K562 (cell line): ENCODE measurements around the gene USP10. TPM values are rescaled to one million over a fixed set of nuclear protein-coding genes. Genes with fewer than 3 reads are reported as not detected.
A peak's percentile ranks its signal among the peaks of the same experiment; 100 is the strongest.

Experiments used
- ATAC-seq: fragments of 200-7000 bp; cut with Tn5 transposase; 3 replicates; pipeline ENCODE4 v1.9.1; 2020; ENCODE audit warnings: moderate library complexity
- BruUV-seq: library from RNA; stranded (reverse); fragments of 400-500 nt; replicated peaks from 2 replicates; lab custom pipeline; 2021; lab: Mats Ljungman, UMichigan
- CTCF ChIA-PET: fragments of 300-600 bp; formaldehyde crosslinking; extraction: SDS; loops from one replicate; lab custom pipeline; 2021; ENCODE audit warnings: low intra/inter-chr PET ratio; lab: Yijun Ruan, JAX
- POLR2A ChIA-PET: fragments of 300-600, 350-650 bp; sonication (Branson Sonifier 250); formaldehyde crosslinking; extraction: SDS; loops from one replicate; lab custom pipeline; 2021; ENCODE audit warnings: antibody characterized with exemption, inconsistent platforms; lab: Yijun Ruan, JAX
- DNase-seq, 4 experiments: peaks; one replicate each; pipeline versions ENCODE4 v3.0.0 to v3.0.0-alpha.2; 2011 to 2018; ENCODE audit warnings: low spot score in 3 of 4, mixed read lengths in 3 of 4; ENCODE audit errors: extremely low read depth in 1 of 4
- FAIRE-seq: peaks from 2 replicates; lab custom pipeline; 2011; peaks lifted over from hg19 to GRCh38; lab: Jason Lieb, UNC
- H2AFZ ChIP-seq: 2 replicates; pipeline ENCODE4 v1.6.0; 2011; ENCODE audit warnings: low read depth, low read length, control low read depth, inconsistent platforms
- H3K27ac ChIP-seq: fragments of 200-600 bp; 3 replicates; pipeline ENCODE4 v1.8.0; 2011; ENCODE audit warnings: low read depth, mild to moderate bottlenecking, control low read depth, inconsistent platforms, low read length, moderate library complexity, mixed read lengths; ENCODE audit errors: extremely low read depth
- H3K27me3 ChIP-seq, 2 experiments: fragments of 300-600 bp in 1 of 2; 2 replicates in 1 of 2; 3 replicates in 1 of 2; pipeline versions ENCODE4 v1.6.0 to v1.8.0; 2011; ENCODE audit warnings: inconsistent platforms in 2 of 2, low read length in 2 of 2, mild to moderate bottlenecking in 1 of 2, mixed read lengths in 1 of 2, moderate library complexity in 1 of 2; ENCODE audit not compliant: control insufficient read depth in 2 of 2, insufficient read depth in 2 of 2
- H3K36me3 ChIP-seq: fragments of 300-600 bp; 3 replicates; pipeline ENCODE4 v1.8.0; 2011; ENCODE audit warnings: mild to moderate bottlenecking, low read length, inconsistent platforms; ENCODE audit not compliant: control insufficient read depth, insufficient read depth
- H3K4me1 ChIP-seq, 2 experiments: fragments of 200-600 bp in 1 of 2; replicated peaks in 1 of 2; 2 replicates in 1 of 2; 3 replicates in 1 of 2; pipeline versions ENCODE4 v1.5.1 to v1.8.0; 2011; ENCODE audit warnings: inconsistent platforms in 2 of 2, low read length in 2 of 2, mild to moderate bottlenecking in 1 of 2, mixed read lengths in 1 of 2, moderate library complexity in 1 of 2; ENCODE audit not compliant: control insufficient read depth in 2 of 2, insufficient read depth in 2 of 2
- H3K4me2 ChIP-seq: 2 replicates; pipeline ENCODE4 v1.6.1; 2011; ENCODE audit warnings: low read length, control low read depth, inconsistent platforms, mixed read lengths; ENCODE audit not compliant: insufficient read depth
- H3K4me3 ChIP-seq: fragments of 200-600 bp; sonication (generic), shearing (Covaris generic); 2 replicates; pipeline ENCODE4 v1.5.1; 2016; ENCODE audit warnings: control low read depth, inconsistent platforms
- H3K79me2 ChIP-seq: fragments of 200-600 bp; 3 replicates; pipeline ENCODE4 v1.8.0; 2011; ENCODE audit warnings: low read length, inconsistent platforms; ENCODE audit not compliant: control insufficient read depth, insufficient read depth
- H3K9ac ChIP-seq, 2 experiments: 2 replicates each; pipeline versions ENCODE4 v1.6.0 to v1.6.1; 2011; ENCODE audit warnings: low read depth in 2 of 2, low read length in 2 of 2, control low read depth in 1 of 2, inconsistent platforms in 1 of 2, mild to moderate bottlenecking in 1 of 2, mixed read lengths in 1 of 2; ENCODE audit not compliant: insufficient read depth in 1 of 2
- H3K9me1 ChIP-seq: one replicate; pipeline ENCODE4 v1.6.0; 2011; ENCODE audit warnings: inconsistent platforms, mild to moderate bottlenecking, low read length, moderate library complexity; ENCODE audit not compliant: control insufficient read depth, insufficient read depth
- H3K9me3 ChIP-seq: replicated peaks from 2 replicates; pipeline ENCODE4 v1.5.1; 2011; ENCODE audit warnings: low read depth, low read length, inconsistent platforms; ENCODE audit not compliant: control insufficient read depth, insufficient read depth
- H4K20me1 ChIP-seq: replicated peaks from 2 replicates; pipeline ENCODE4 v1.6.1; 2011; ENCODE audit warnings: low read length, inconsistent platforms, mixed read lengths; ENCODE audit not compliant: control insufficient read depth, insufficient read depth
- HEY1 ChIP-seq: fragments of 250-450 bp; sonication (Bioruptor Pico); IDR thresholded peaks from 2 replicates; pipeline ENCODE4 v1.5.0; 2020; ENCODE audit warnings: mild to moderate bottlenecking, moderate library complexity, borderline replicate concordance
- POLR2G ChIP-seq: fragments of 200-400 bp; formaldehyde crosslinking; IDR thresholded peaks from 2 replicates; pipeline ENCODE4 v1.6.1; 2017; ENCODE audit warnings: low read depth, mild to moderate bottlenecking, antibody characterized with exemption, low read length, moderate library complexity
- ZNF696 ChIP-seq: fragments of 250-450 bp; sonication (Bioruptor Pico); conservative IDR thresholded peaks from 2 replicates; pipeline ENCODE4 v1.4.0; 2020; ENCODE audit warnings: mild to moderate bottlenecking, moderate library complexity
- WGBS: fragments of 100-300 bp; shearing (Covaris generic); methylation state at CpG from one replicate; pipeline ENCODE4 v1.1.6; 2016; ENCODE audit warnings: low coverage, mixed read lengths; ENCODE audit not compliant: insufficient coverage; ENCODE audit errors: missing lambda C conversion rate; 5-methylcytosine and 5-hydroxymethylcytosine counted together
- in situ Hi-C: fragments of 300-500 bp; cut with MboI; formaldehyde crosslinking; loops from 4 replicates; pipeline ENCODE4 v1.15.0; 2018; ENCODE audit warnings: inconsistent platforms, mixed read lengths
- intact Hi-C: fragments of 100-400 bp; cut with micrococcal nuclease; formaldehyde crosslinking; loops from 2 replicates; pipeline ENCODE4 v1.14.2; 2022
- polyA plus RNA-seq, 8 experiments: library from polyadenylated mRNA; depleted of rRNA in 4 of 8; stranded (reverse) in 5 of 8; unstranded in 3 of 8; fragments of >200 nt; fragmentation: Nextera tagmentation in 2 of 8; fragmentation: Illumina TruSeq in 1 of 8; extraction: Ambion mirVana in 2 of 8; extraction: Trizol in 1 of 8; gene quantifications; 2 replicates each; pipeline versions ENCODE4 v1.2.1 to v1.2.3, GENCODE V29; 2011 to 2014; ENCODE audit warnings: inconsistent platforms in 1 of 8, missing spikeins in 1 of 8
- total RNA-seq, 7 experiments: library from RNA; depleted of rRNA in 6 of 7; stranded (reverse); fragments of >200 nt in 6 of 7; fragmentation: Illumina TruSeq in 2 of 7; extraction: Trizol in 2 of 7; gene quantifications; 2 replicates each; pipeline versions ENCODE4 v1.2.1 to v1.2.3, GENCODE V29; 2011 to 2021; ENCODE audit warnings: low replicate concordance in 1 of 7
- TF ChIP-seq, protein P1 (sequence below): sonication (generic); formaldehyde crosslinking; IDR thresholded peaks from 2 replicates; pipeline ENCODE4 v1.9.0; 2022; ENCODE audit warnings: mild to moderate bottlenecking, missing genetic modification reagents
- TF ChIP-seq, protein P2 (sequence below): fragments of 450-650 bp; IDR thresholded peaks from 2 replicates; pipeline ENCODE4 v1.6.1; 2016; ENCODE audit warnings: borderline replicate concordance
- TF ChIP-seq, protein P3 (sequence below): sonication (generic); formaldehyde crosslinking; IDR thresholded peaks from 2 replicates; pipeline ENCODE4 v1.9.0; 2022; ENCODE audit warnings: mild to moderate bottlenecking, missing genetic modification reagents

USP10 gene
- total and polyA plus RNA-seq, 9 of the 15 experiments (the other 6 are each of a cell fraction or from before 2014, with no cell fraction given): 61.7 to 197 (median 116) TPM

DNA sequence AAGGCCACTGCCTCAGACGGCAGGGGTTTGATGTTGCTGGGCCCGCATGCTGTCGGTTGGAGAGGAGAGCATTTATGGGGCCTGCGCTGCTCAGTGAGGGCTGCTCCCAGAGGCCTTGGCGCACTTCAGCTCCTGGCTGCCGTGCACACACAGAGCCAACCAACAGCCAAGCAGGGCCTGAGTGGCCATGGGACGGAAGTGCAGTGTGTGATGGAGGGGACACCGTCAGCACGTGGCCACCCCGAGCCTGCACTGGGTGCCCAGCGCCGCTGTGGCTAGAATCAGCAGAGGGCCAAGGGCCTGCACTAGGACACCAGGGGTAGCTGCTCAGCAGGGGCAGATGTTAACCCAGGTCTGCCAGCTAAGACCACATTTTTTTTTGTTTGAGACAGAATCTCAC is 29.7 kb upstream of the USP10 start:
- FAIRE-seq: no peak

More for the DNA sequence above, 29.7 kb upstream of the USP10 start:
- in situ Hi-C loops: no loop called here
- intact Hi-C loops: no loop called here
- Histone ChIP-seq H3K36me3 (peaks cover 6% of the 10 kb centered on the region; the same call in 1 of the 3 replicates), H3K4me2 (no peak overlapping the region), H3K4me1 (peaks cover 3 to 8% of the 10 kb centered on the region in 2 experiments; a peak in 2 of 5 replicates), H3K27me3 (no peaks in the 10 kb centered on the region), H4K20me1 (no peaks in the 10 kb centered on the region; the same call in 1 of the 2 replicates), H3K9me1 (no peaks in the 10 kb centered on the region), H3K9me3 (no peaks in the 10 kb centered on the region), H3K4me3 (no peak overlapping the region), H3K79me2 (no peaks in the 10 kb centered on the region), H2AFZ (no peak overlapping the region), H3K27ac (no peak overlapping the region), H3K9ac (0 out of 4 replicates have a peak overlapping the region, but pooled peaks of 1 of the 2 experiments have one; percentile 4)
- ATAC-seq (no peak), DNase-seq (no peak)
- POLR2A ChIA-PET: interaction anchor here (0.6 to 3.6 kb wide), 5 partner anchors 14 to 70 kb away, joined by 3 to 14 read pairs (median 3); no protein-coding TSS in a partner anchor
- CTCF ChIA-PET: interaction anchor here (5.4 kb wide), 1 partner anchor 55 kb away, joined by 56 read pairs; no protein-coding TSS in a partner anchor
- WGBS: 78% methylated on average over 12 of the region's 12 CpGs
- TF ChIP-seq HEY1 (CRISPR knock-in tag): no peak
- TF ChIP-seq, protein P1, sequence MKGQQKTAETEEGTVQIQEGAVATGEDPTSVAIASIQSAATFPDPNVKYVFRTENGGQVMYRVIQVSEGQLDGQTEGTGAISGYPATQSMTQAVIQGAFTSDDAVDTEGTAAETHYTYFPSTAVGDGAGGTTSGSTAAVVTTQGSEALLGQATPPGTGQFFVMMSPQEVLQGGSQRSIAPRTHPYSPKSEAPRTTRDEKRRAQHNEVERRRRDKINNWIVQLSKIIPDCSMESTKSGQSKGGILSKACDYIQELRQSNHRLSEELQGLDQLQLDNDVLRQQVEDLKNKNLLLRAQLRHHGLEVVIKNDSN (CRISPR knock-in tag): peak; percentile 36; the same call in 1 of the 2 replicates
- TF ChIP-seq, protein P2, sequence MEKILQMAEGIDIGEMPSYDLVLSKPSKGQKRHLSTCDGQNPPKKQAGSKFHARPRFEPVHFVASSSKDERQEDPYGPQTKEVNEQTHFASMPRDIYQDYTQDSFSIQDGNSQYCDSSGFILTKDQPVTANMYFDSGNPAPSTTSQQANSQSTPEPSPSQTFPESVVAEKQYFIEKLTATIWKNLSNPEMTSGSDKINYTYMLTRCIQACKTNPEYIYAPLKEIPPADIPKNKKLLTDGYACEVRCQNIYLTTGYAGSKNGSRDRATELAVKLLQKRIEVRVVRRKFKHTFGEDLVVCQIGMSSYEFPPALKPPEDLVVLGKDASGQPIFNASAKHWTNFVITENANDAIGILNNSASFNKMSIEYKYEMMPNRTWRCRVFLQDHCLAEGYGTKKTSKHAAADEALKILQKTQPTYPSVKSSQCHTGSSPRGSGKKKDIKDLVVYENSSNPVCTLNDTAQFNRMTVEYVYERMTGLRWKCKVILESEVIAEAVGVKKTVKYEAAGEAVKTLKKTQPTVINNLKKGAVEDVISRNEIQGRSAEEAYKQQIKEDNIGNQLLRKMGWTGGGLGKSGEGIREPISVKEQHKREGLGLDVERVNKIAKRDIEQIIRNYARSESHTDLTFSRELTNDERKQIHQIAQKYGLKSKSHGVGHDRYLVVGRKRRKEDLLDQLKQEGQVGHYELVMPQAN: no peak
- no peak for TF ChIP-seq ZNF696 (CRISPR knock-in tag)
- TF ChIP-seq, protein P3, sequence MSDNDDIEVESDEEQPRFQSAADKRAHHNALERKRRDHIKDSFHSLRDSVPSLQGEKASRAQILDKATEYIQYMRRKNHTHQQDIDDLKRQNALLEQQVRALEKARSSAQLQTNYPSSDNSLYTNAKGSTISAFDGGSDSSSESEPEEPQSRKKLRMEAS (CRISPR knock-in tag): peak; percentile 33; the same call in 1 of the 2 replicates
- TF ChIP-seq POLR2G: peak; percentile 31; the same call in 1 of the 2 replicates
- no TSS peak for BruUV-seq
